Putamen (tissue), 1 donor: ENCODE measurements around the gene KLHL22.
"Not testable (repeated sequence)": the region's sequence is repeated elsewhere in the genome, so short reads cannot be mapped to it uniquely, and the experiment has no call there.

Experiments used
- DNase-seq: peaks from one replicate; pipeline ENCODE4 v3.0.0-alpha.2; 2016; ENCODE audit warnings: low spot score

Gene KLHL22

DNA sequence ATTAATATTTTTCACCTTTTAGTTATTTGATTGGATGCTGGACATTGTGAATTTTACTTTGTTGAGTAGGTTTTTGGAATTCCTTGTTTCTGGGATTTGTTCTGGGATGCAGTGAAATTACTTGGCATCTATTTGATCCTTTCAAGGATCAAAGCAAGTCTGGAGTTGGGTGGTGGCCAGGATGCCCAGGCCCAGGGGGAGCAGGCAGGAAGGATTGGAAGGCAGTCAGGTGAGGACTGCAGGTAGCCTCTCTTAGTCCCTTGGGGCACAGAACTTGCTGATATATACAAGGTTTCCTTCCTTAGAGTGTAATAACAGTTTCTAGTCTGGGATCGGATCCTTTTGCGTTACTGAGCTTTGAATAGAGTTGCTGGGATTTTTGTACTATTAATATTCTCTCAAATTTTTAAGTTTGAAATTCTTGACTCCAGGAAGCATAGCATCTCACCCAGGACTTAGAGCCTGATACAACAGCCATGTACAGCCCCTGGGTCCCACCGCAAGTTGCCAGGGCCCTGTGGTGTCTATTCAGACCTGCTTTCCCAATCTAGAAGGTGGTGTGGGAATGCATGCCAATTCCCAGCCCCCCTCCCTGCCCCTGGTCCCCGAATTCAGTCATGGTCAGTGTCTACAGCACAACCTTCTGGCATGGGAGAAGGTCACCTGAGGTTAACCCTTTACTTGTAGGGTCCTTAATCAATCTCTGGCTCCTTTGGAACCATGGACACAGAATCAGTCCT is 95.6 kb downstream of the KLHL22 start:
- no peak for DNase-seq

DNA sequence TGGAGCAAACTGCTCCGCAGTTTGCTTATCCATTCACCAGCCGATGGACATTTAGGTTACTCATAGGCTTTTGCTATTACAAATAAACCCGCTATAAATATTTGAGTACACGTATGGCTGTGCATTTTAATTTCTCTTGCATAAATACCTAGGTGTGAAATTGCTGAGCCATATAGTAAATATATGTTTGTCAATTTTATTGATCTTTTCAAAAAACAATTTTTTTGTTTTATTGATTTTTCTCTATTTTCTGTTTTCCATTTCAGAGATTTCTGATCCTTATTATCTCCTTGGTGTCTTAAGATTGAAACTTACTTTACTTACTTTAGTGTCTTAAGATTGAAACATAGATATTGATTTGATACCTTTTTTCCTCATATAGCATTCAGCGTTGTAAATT is 97.2 kb downstream of the KLHL22 start:
- DNase-seq, result no peak

- no peak for DNase-seq
Observed at GRCh38 chr22:20397498-20397897, 98.1 kb downstream of the KLHL22 start.

DNA sequence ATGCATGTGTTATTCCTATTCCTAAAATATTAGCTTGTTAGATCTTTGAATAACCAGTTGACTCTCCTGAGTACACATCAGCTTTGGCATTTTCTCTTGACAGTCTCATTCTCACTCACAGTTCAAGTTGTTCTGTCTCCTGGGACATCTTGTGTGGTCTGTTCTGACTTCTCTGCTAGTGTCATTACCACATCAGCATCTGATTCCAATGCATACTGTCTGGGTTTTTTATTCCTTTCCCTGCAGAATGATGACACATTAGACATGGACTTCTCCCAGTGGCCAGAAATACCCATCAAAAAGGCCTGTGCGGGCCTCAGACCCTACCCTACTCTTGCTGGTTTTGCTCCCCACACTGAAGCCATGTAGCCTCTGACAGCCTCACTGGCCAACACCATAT is 99.0 kb downstream of the KLHL22 start:
- DNase-seq, result no peak

DNA sequence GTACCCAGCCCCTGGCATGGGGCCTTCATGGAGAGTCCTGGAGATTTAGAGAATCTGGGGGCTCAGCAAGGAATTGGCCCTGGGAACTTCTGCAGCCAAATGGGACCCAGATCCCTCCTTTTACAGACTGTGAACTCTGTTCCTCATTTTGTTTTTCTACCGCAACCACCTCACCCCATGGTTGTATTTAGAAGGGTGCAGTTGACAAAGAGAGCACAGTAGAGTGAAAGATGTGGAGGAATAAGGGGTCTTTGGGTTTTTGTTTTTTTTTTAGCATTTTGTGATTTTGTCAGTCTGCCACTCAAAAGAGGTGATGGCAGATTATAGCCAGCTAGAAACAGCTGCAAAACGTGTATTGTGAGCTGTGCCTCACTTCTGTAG is 99.7 kb downstream of the KLHL22 start:
- DNase-seq, result no peak

- no peak for DNase-seq
Observed at GRCh38 chr22:20395181-20395906, 100.3 kb downstream of the KLHL22 start.

GRCh38 chr22:20393705-20394476 is 101.7 kb downstream of the KLHL22 start, which contains the start of gene ZNF74:
TSS of gene ZNF74 (plus strand) at chr22:20394151. CDS start at chr22:20394629, 478 bp downstream.
- peak; percentile 95 for DNase-seq

DNA sequence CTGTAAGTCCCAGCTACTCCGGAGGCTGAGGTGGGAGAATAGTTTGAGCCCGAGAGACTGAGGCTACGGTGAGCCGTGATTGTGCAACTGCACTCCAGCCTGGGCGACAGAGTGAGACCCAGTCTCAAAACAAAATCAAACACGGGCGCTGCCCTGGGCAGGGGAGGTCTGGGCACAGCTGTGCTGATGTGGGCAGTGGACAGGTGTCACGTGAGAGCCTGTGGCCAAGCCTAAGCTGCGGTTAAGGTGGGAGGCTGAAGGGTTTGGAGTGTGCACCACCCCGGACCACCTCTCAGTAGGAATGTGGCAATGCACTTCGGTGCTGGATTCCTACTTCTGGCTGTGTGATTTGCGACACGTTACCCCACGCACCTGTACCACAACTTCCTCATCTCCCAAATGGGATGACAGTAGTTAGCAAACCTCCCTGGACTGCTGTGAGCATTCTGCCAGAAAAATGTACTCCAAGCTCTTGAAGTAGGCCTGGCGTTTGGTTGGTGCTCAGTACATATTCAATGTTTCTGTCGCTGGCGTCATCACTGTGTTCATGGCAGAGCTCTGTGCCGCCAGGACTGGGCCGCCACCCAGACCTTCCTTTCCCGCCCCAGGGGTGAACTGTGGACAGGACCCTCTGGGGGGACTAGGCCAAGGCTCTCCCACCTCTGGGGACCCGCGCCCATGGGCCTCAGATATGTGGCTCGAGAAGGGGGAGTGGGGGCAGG is 102.5 kb downstream of the KLHL22 start:
- peak; percentile 14 for DNase-seq

- not testable (repeated sequence) for DNase-seq
Observed at GRCh38 chr22:20392365-20392881, 103.2 kb downstream of the KLHL22 start.
